Astrocyte of the spinal cord (primary cell): ENCODE measurements around the gene BPI.
A peak's percentile ranks its signal among the peaks of the same experiment; 100 is the strongest.
"Not testable (repeated sequence)": the region's sequence is repeated elsewhere in the genome, so short reads cannot be mapped to it uniquely, and the experiment has no call there.

ENCODE experiments used
- DNase-seq: peaks from one replicate; pipeline ENCODE4 v3.0.0; 2011; ENCODE audit warnings: low read depth, low spot score
- H3K4me3 ChIP-seq: 2 replicates; pipeline ENCODE4 v1.5.1; 2011; ENCODE audit warnings: low read depth, mild to moderate bottlenecking, low read length, moderate library complexity
- in situ Hi-C: cut with HindIII; loops from 2 replicates; pipeline ENCODE4 v1.10.0; 2017; ENCODE audit warnings: low sequenced_read_pairs
- TF ChIP-seq, protein P1 (sequence below): IDR thresholded peaks from 2 replicates; pipeline ENCODE4 v1.5.1; 2012; ENCODE audit warnings: low read depth, mild to moderate bottlenecking, low read length, inconsistent platforms

The BPI gene

DNA sequence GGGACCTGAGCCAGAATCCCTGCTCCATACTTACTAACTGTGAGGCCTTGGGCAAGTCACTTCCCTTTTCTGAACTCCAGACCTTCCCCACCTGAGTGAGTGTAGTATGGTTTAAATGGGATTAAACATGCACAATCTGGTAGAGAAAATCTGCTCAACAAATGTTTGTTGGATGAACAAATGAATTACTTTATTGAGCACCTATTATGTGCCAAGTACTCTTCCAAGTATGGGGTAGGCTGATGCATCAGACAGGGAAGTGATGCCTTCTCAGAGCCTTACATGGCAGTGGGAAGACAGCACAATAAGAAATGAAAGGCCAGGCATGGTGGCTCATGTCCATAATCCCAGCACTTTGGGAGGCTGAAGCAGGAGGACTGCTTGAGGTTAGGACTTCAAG is 27.3 kb downstream of the BPI start:
- no peak for DNase-seq
- TF ChIP-seq, protein P1, sequence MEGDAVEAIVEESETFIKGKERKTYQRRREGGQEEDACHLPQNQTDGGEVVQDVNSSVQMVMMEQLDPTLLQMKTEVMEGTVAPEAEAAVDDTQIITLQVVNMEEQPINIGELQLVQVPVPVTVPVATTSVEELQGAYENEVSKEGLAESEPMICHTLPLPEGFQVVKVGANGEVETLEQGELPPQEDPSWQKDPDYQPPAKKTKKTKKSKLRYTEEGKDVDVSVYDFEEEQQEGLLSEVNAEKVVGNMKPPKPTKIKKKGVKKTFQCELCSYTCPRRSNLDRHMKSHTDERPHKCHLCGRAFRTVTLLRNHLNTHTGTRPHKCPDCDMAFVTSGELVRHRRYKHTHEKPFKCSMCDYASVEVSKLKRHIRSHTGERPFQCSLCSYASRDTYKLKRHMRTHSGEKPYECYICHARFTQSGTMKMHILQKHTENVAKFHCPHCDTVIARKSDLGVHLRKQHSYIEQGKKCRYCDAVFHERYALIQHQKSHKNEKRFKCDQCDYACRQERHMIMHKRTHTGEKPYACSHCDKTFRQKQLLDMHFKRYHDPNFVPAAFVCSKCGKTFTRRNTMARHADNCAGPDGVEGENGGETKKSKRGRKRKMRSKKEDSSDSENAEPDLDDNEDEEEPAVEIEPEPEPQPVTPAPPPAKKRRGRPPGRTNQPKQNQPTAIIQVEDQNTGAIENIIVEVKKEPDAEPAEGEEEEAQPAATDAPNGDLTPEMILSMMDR = no peak
- in situ Hi-C loops = no loop called here
- H3K4me3 ChIP-seq = no peak overlapping the region

DNA sequence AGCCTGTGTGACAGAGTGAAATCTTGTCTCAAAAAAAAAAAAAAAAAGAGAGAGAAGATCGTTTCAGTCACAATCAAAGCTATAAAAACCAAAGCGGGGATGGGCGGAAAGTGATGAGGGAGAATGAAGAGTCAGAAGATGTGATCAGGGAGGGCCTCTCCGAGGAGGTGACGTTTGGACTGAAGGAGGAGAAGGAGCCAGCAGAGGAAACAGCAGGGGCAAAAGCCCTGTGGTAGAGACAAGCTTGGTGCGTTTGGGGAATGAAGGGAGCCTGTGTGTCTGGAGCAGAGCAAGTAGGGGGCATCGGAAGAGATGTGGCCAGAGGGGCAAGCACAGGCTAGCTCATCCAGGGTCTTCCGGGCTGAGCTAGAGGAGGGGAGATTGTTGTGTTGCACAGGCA is 27.9 kb downstream of the BPI start:
- H3K4me3 ChIP-seq = no peak overlapping the region
- in situ Hi-C loops = no loop called here
- DNase-seq = no peak
- TF ChIP-seq, protein P1 = no peak

DNA sequence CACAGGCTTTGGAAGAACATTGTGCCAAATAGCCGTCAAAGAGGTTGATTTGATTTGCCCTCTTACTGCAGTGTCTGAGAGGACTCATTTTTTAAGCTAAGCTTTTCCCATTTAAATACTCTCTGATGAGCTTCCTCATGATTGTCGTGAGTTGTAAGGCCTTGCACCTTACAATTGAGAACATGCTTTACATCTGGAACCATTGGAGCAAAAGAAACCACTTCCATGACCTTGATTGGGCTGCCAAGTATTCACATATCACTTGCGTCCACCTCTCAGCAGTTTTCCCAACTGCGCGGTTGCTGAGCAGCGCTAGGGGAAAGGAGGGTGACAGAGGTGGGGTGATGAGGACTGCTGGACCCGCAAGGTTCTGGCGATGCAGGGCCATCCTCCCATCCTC is 30.1 kb downstream of the BPI start:
- DNase-seq = no peak
- no peak overlapping the region for H3K4me3 ChIP-seq
- TF ChIP-seq, protein P1 = no peak
- in situ Hi-C loops = no loop called here

DNA sequence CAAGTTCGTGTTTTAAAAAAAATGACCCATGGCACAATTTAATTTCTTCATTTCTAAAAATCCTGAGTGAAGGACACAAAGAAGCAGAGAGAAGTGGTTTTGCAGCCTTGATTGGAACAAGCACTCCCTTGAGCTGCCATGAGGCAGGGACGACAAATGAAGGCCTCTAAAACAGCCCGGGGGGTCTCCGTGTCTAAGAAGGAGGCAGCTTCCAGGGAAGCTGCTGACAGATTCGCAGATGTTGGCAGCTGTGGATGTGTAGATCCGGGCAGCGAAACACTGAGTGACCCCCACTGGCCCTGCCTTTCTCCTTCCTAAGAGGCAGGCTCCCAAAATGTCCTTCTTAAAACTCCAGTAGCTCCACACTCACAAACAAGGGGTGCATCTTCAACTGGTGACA is 32.8 kb downstream of the BPI start:
- TF ChIP-seq, protein P1 = no peak
- in situ Hi-C loops = no loop called here
- no peak for DNase-seq
- H3K4me3 ChIP-seq = no peak overlapping the region

DNA sequence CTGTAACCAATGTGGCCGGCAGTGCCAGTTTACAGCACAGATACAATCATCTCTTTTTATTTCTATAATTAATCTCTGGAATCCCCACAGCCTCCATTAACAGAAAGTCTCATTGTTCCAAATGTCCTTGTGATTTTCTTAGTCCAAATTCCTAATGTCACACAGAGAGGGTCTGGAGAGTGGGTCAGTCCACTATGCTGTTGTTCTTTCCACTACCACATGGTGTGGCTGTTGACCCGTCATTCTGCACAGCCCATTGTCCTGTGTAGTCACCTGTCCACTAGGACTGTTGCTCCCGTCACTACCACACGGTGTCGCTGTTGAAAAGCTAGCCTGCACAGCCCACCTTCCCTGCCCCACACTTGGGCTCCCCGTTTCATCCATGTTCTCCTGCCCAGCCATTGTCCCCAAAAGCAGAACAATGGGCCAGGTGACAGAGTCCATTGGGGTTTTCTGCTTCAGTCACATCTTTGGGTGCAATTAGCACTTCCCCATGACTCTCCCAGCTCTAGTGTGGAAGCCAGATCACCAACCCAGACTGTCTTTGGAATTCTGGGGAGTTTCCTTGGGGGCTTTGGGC is 33.7 kb downstream of the BPI start:
- H3K4me3 ChIP-seq = no peak overlapping the region
- no peak for DNase-seq
- in situ Hi-C loops = no loop called here
- TF ChIP-seq, protein P1 = peak; percentile 52

DNA sequence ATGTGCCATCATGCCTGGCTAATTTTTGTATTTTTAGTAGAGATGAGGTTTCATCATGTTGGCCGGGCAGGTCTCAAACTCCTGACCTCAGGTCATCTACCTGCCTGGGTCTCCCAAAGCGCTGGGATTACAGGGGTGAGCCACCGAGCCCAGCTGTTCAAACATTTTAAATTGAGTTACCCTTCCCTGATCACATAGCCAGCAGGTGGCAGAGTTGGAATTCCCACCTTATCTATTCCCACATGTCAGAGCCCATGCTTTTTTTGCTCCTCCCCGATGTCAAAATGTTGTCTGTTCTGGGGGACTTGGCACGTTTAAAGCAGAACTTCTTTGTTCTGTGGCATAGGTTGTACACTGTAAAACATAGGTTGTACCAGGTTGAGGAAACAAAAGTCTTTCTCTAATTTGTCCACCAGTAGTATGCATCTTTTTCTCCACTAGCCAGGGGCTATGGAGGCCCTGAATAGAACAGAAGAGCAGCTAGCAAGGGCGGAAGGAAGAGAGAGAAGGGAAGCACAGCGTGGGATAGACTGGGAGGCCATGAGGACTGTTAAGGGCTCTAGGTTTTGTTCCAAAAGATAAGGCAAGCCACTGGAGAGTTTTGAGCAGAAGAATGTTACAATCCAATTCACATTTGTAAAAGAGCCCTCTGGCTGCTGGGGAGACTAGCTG is 35.0 kb downstream of the BPI start:
- TF ChIP-seq, protein P1 = peak; percentile 28
- no peak for DNase-seq
- H3K4me3 ChIP-seq = no peak overlapping the region
- in situ Hi-C loops = no loop called here

DNA sequence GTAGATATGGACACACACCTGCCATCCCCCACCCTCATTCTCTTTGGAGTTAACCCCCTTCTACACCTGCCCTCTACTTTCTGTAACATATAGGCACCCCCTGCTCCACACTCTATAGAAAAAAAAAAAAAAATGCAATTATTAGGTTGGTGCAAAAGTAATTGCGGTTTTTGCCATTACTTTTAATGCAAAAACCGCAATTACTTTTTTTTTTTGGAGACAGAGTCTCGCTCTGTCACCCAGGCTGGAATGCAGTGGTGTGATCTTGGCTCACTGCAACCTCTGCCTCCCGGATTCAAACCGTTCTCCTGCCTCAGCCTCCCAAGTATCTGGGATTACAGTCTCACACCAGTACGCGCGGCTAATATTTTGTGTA is 35.6 kb downstream of the BPI start:
- in situ Hi-C loops, H3K4me3 ChIP-seq, DNase-seq: not testable (repeated sequence)
